Mesenchymal stem cell (in vitro differentiated cells and primary cell): ENCODE data around the gene ORM1.

Experiments
- DNase-seq: peaks from one replicate; pipeline ENCODE4 v3.0.0-alpha.2; 2013
- H2AFZ ChIP-seq: one replicate; pipeline ENCODE4 v1.6.1; 2013; ENCODE audit warnings: low read depth, mild to moderate bottlenecking, control low read depth, inconsistent platforms, low read length, moderate library complexity
- H2AK5ac ChIP-seq: 2 replicates; pipeline ENCODE4 v1.6.1; 2013; ENCODE audit warnings: low read length, moderate library complexity, mild to moderate bottlenecking, inconsistent platforms; ENCODE audit not compliant: severe bottlenecking
- H2BK120ac ChIP-seq: one replicate; pipeline ENCODE4 v1.6.1; 2013; ENCODE audit warnings: low read depth, mild to moderate bottlenecking, inconsistent platforms, low read length, moderate library complexity
- H2BK12ac ChIP-seq, 2 experiments: one replicate each; pipeline ENCODE4 v1.6.1; 2013; ENCODE audit warnings: inconsistent platforms in 2 of 2, low read length in 2 of 2, mild to moderate bottlenecking in 2 of 2, moderate library complexity in 2 of 2, control low read depth in 1 of 2
- H2BK15ac ChIP-seq: one replicate; pipeline ENCODE4 v1.6.1; 2013; ENCODE audit warnings: mild to moderate bottlenecking, low read depth, inconsistent platforms; ENCODE audit not compliant: poor library complexity, severe bottlenecking
- H2BK5ac ChIP-seq: 2 replicates; pipeline ENCODE4 v1.6.1; 2013; ENCODE audit warnings: low read depth, mild to moderate bottlenecking, low read length, control low read depth, inconsistent platforms; ENCODE audit not compliant: poor library complexity, severe bottlenecking
- H3K14ac ChIP-seq, 2 experiments: one replicate each; pipeline ENCODE4 v1.6.1; 2013; ENCODE audit warnings: inconsistent platforms in 2 of 2, low read length in 2 of 2, control low read depth in 1 of 2, mild to moderate bottlenecking in 1 of 2, moderate library complexity in 1 of 2
- H3K18ac ChIP-seq, 2 experiments: one replicate each; pipeline ENCODE4 v1.6.1; 2013; ENCODE audit warnings: inconsistent platforms in 2 of 2, low read length in 2 of 2, control low read depth in 1 of 2, low read depth in 1 of 2, mild to moderate bottlenecking in 1 of 2
- H3K23ac ChIP-seq, 2 experiments: one replicate each; pipeline ENCODE4 v1.6.1; 2013; ENCODE audit warnings: inconsistent platforms in 2 of 2, low read length in 2 of 2, mild to moderate bottlenecking in 2 of 2, moderate library complexity in 2 of 2, control low read depth in 1 of 2
- H3K27ac ChIP-seq: 2 replicates; pipeline ENCODE4 v1.5.1; 2013; ENCODE audit warnings: mild to moderate bottlenecking, moderate library complexity, low read length, control low read depth, inconsistent platforms; ENCODE audit not compliant: poor library complexity, severe bottlenecking
- H3K27me3 ChIP-seq, 2 experiments: 2 replicates each; pipeline versions ENCODE4 v1.6.1 to v1.7.0; 2013; ENCODE audit warnings: low read length in 2 of 2, mild to moderate bottlenecking in 2 of 2, moderate library complexity in 2 of 2, control low read depth in 1 of 2, inconsistent platforms in 1 of 2; ENCODE audit not compliant: control insufficient read depth in 1 of 2, insufficient read depth in 1 of 2
- H3K36me3 ChIP-seq, 2 experiments: 2 replicates each; pipeline versions ENCODE4 v1.6.1 to v1.7.0; 2013; ENCODE audit warnings: low read length in 2 of 2, control low read depth in 1 of 2, inconsistent platforms in 1 of 2, low read depth in 1 of 2, mild to moderate bottlenecking in 1 of 2; ENCODE audit not compliant: insufficient read depth in 2 of 2, control insufficient read depth in 1 of 2
- H3K4ac ChIP-seq, 2 experiments: one replicate each; pipeline ENCODE4 v1.6.1; 2013; ENCODE audit warnings: inconsistent platforms in 2 of 2, low read length in 2 of 2, mild to moderate bottlenecking in 2 of 2, moderate library complexity in 2 of 2, control low read depth in 1 of 2, low read depth in 1 of 2
- H3K4me1 ChIP-seq: 2 replicates; pipeline ENCODE4 v1.6.1; 2013; ENCODE audit warnings: low read depth, low read length, control low read depth; ENCODE audit not compliant: control insufficient read depth, insufficient read depth
- H3K4me2 ChIP-seq: 2 replicates; pipeline ENCODE4 v1.6.1; 2013; ENCODE audit warnings: low read length, mild to moderate bottlenecking, inconsistent platforms; ENCODE audit not compliant: poor library complexity, severe bottlenecking
- H3K4me3 ChIP-seq, 2 experiments: 2 replicates each; pipeline versions ENCODE4 v1.5.1 to v1.7.0; 2013; ENCODE audit warnings: low read length in 2 of 2, mild to moderate bottlenecking in 2 of 2, control low read depth in 1 of 2, low read depth in 1 of 2; ENCODE audit not compliant: insufficient read depth in 1 of 2
- H3K79me1 ChIP-seq: replicated peaks from 2 replicates; pipeline ENCODE4 v1.6.1; 2013; ENCODE audit warnings: mild to moderate bottlenecking, control low read depth, low read length, inconsistent platforms; ENCODE audit not compliant: poor library complexity, severe bottlenecking
- H3K9ac ChIP-seq: 2 replicates; pipeline ENCODE4 v1.7.0; 2013; ENCODE audit warnings: mild to moderate bottlenecking, low read length, moderate library complexity
- H3K9me3 ChIP-seq: 2 replicates; pipeline ENCODE4 v1.7.0; 2013; ENCODE audit warnings: mild to moderate bottlenecking, low read length; ENCODE audit not compliant: control insufficient read depth
- H4K8ac ChIP-seq: one replicate; pipeline ENCODE4 v1.6.1; 2013; ENCODE audit warnings: inconsistent platforms, mild to moderate bottlenecking, low read length, moderate library complexity
- H4K91ac ChIP-seq: one replicate; pipeline ENCODE4 v1.6.1; 2013; ENCODE audit warnings: mild to moderate bottlenecking, low read length, inconsistent platforms
- WGBS: methylation state at CpG from one replicate; pipeline ENCODE4 v1.1.7; 2013; ENCODE audit warnings: mixed read lengths; 5-methylcytosine and 5-hydroxymethylcytosine counted together

ORM1 gene

GRCh38 chr9:114350636-114351401 is 27.9 kb downstream of the ORM1 start:
- H3K79me1 ChIP-seq, result no peaks in the 10 kb centered on the region
- H3K18ac ChIP-seq, result no peak overlapping the region
- peaks cover 40 to 65% of the 10 kb centered on the region in 2 experiments for H3K36me3 ChIP-seq
- no peak overlapping the region for H3K4ac ChIP-seq
- WGBS, result 96% methylated on average over 13 of the region's 16 CpGs
- peak overlapping the region in 1 of 2 experiments; percentile 49 for H2BK12ac ChIP-seq
- no peak overlapping the region for H3K23ac ChIP-seq
- H3K27me3 ChIP-seq, result no peaks in the 10 kb centered on the region
- H4K91ac ChIP-seq, result no peak overlapping the region
- DNase-seq, result no peak
- H2BK120ac ChIP-seq, result no peak overlapping the region
- H3K27ac ChIP-seq, result no peak overlapping the region
- H3K9me3 ChIP-seq, result no peaks in the 10 kb centered on the region
- H4K8ac ChIP-seq, result no peak overlapping the region
- no peak overlapping the region for H2BK5ac ChIP-seq
- no peak overlapping the region for H3K9ac ChIP-seq
- H3K4me2 ChIP-seq, result no peak overlapping the region
- H3K14ac ChIP-seq, result no peak overlapping the region
- H2AK5ac ChIP-seq, result no peak overlapping the region
- H3K4me1 ChIP-seq, result peaks cover 20% of the 10 kb centered on the region
- no peak overlapping the region for H2AFZ ChIP-seq
- H3K4me3 ChIP-seq, result no peak overlapping the region
- H2BK15ac ChIP-seq, result no peak overlapping the region

- no peak overlapping the region for H3K23ac ChIP-seq
- H3K27me3 ChIP-seq, result no peaks in the 10 kb centered on the region
- no peak overlapping the region for H4K8ac ChIP-seq
- no peak overlapping the region for H2AK5ac ChIP-seq
- peaks cover 42 to 65% of the 10 kb centered on the region in 2 experiments for H3K36me3 ChIP-seq
- H4K91ac ChIP-seq, result no peak overlapping the region
- no peak overlapping the region for H3K18ac ChIP-seq
- no peak overlapping the region for H3K9ac ChIP-seq
- no peak for DNase-seq
- H2BK15ac ChIP-seq, result no peak overlapping the region
- H2BK5ac ChIP-seq, result no peak overlapping the region
- WGBS, result 86% methylated on average over 4 of the region's 4 CpGs
- H2AFZ ChIP-seq, result no peak overlapping the region
- no peak overlapping the region for H3K27ac ChIP-seq
- no peak overlapping the region for H3K4me3 ChIP-seq
- no peak overlapping the region for H3K4ac ChIP-seq
- H3K9me3 ChIP-seq, result no peaks in the 10 kb centered on the region
- no peak overlapping the region for H3K14ac ChIP-seq
- no peak overlapping the region for H3K4me2 ChIP-seq
- H3K4me1 ChIP-seq, result peaks cover 20% of the 10 kb centered on the region
- no peaks in the 10 kb centered on the region for H3K79me1 ChIP-seq
- no peak overlapping the region for H2BK12ac ChIP-seq
- H2BK120ac ChIP-seq, result no peak overlapping the region
Observed at GRCh38 chr9:114351932-114352331, 29.0 kb downstream of the ORM1 start.

- H3K79me1 ChIP-seq, result no peaks in the 10 kb centered on the region
- no peak for DNase-seq
- 96% methylated on average over 6 of the region's 6 CpGs for WGBS
Observed at GRCh38 chr9:114355821-114356220, 32.9 kb downstream of the ORM1 start.

DNA sequence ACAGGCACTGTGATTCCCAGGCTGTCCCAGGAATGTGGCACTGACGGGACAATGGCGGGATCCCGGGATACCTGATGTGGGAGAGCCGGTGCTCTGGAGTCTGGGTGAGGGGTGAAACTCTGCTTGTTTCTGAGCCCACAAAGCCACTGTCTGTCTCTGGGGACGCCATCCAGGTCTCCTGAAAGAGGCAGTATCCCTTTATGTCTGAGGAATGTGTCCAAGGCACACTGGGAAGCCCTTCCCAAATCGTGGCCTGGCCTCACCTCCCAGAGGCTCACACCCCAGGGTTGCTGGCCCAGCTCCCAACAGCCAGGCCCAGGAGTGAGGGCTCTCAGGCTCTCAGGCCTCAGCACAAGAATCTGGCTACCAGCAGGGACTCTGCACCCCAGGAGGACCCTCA is 33.9 kb downstream of the ORM1 start:
- no peak overlapping the region for H3K4me2 ChIP-seq
- H3K27ac ChIP-seq, result no peak overlapping the region
- H3K14ac ChIP-seq, result no peak overlapping the region
- no peaks in the 10 kb centered on the region for H3K27me3 ChIP-seq
- H3K36me3 ChIP-seq, result peaks cover 58 to 77% of the 10 kb centered on the region in 2 experiments
- no peak overlapping the region for H3K4ac ChIP-seq
- H3K23ac ChIP-seq, result no peak overlapping the region
- no peak overlapping the region for H2AFZ ChIP-seq
- H3K4me1 ChIP-seq, result peaks cover 2% of the 10 kb centered on the region
- H4K91ac ChIP-seq, result no peak overlapping the region
- H3K18ac ChIP-seq, result no peak overlapping the region
- DNase-seq, result no peak
- H2BK120ac ChIP-seq, result no peak overlapping the region
- 96% methylated on average over 6 of the region's 6 CpGs for WGBS
- no peak overlapping the region for H2BK5ac ChIP-seq
- no peak overlapping the region for H4K8ac ChIP-seq
- H2BK12ac ChIP-seq, result no peak overlapping the region
- no peak overlapping the region for H2BK15ac ChIP-seq
- no peak overlapping the region for H3K4me3 ChIP-seq
- H3K9ac ChIP-seq, result no peak overlapping the region
- no peak overlapping the region for H2AK5ac ChIP-seq
- H3K9me3 ChIP-seq, result no peaks in the 10 kb centered on the region
- H3K79me1 ChIP-seq, result peaks cover 2% of the 10 kb centered on the region

More at GRCh38 chr9:114355821-114356220, 32.9 kb downstream of the ORM1 start:
- Histone ChIP-seq H4K8ac (no peak overlapping the region), H4K91ac (no peak overlapping the region), H2AFZ (no peak overlapping the region), H3K27ac (no peak overlapping the region), H2BK5ac (no peak overlapping the region), H3K27me3 (no peaks in the 10 kb centered on the region), H3K36me3 (peaks cover 55 to 74% of the 10 kb centered on the region in 2 experiments), H2BK15ac (no peak overlapping the region), H3K4me1 (peaks cover 2% of the 10 kb centered on the region), H2AK5ac (no peak overlapping the region), H3K9ac (no peak overlapping the region), H3K4me2 (no peak overlapping the region), H2BK12ac (no peak overlapping the region), H3K9me3 (no peaks in the 10 kb centered on the region), H3K23ac (no peak overlapping the region), H3K4ac (no peak overlapping the region), H3K14ac (no peak overlapping the region), H3K18ac (no peak overlapping the region), H2BK120ac (no peak overlapping the region), H3K4me3 (no peak overlapping the region)
